ENCODE measurements around the gene DSG3.

Gene DSG3

DNA sequence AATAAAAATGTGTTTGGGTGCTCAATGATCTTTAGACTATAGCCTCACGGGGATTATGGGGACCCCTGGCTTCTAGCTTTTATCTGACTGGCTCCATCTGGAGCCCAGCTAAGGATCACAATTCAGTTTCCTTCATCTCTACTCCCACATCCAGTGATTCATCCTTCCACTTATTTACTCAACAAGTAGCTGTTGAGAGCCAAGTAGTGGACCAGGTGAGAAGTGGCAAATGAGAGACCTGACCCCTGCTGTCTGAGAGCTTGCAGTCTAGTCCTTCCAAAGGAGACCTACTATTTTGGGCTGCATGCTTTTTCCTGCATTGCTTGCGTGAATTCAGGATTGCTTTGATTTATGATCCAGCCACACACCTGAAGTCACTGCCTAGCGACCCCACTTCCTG, 10.7 kb upstream of the DSG3 start:
- Histone ChIP-seq H3K4me1 (ENCODE audit: control insufficient read depth, insufficient read depth, low read length) (no peaks in the 10 kb centered on the region), H3K9me3 (replicated peaks; ENCODE audit: low read length) (no peaks in the 10 kb centered on the region), H3K4me3 (ENCODE audit: low read length) (no peak overlapping the region), H3K36me3 (ENCODE audit: insufficient read depth, low read length) (no peaks in the 10 kb centered on the region), H3K4me2 (ENCODE audit: low read length) (no peak overlapping the region), H3K27me3 (ENCODE audit: control insufficient read depth, insufficient read depth, low read length) (no peaks in the 10 kb centered on the region), H3K9ac (ENCODE audit: low read depth, low read length) (no peak overlapping the region)

DNA sequence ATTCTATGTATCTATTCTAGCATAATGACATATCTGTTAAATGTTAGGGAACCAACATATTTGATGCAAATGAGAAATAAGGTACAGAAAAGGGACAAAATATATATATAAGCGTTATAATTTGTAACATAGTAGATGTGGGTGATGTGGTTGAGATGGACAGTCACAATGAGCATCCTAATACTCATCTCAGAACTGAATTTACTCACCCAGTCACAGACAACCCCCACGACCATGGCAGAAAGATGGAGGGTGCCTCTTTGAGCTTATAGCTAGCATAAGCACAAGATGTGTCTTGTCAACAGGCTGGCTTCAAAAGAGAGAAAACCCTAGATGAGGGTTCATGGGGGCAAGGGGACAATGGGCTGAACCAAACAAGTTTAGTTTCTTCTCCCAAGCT, 9.1 kb upstream of the DSG3 start:
- H3K4me2 ChIP-seq (ENCODE audit: low read length) = no peak overlapping the region

DNA sequence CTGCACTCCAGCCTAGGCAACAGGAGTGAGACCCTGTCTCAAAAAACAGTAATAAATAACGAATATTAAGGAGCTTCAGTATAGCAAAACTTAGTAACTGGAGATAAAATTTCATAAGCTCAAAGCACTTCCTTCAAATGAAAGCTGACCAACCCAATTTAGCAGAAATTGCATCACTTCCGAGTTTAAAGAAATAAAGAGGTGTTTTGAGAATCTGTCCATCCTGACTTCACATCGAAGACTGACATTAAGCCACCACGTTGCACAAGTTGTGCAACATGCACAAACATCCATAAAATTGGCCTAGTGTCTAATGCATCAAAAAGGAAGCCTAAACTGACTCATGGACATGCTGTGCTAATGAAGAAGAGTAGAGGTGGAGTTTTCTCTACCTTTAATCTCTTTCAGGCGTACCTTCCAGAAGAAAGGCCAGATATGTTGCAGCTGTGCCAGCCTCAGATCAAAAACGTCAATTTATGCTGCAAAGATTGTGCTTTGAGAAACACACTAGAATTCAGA, 7.7 kb upstream of the DSG3 start:
- H3K27me3 ChIP-seq (ENCODE audit: control insufficient read depth, insufficient read depth, low read length) = no peaks in the 10 kb centered on the region
- H3K9ac ChIP-seq (ENCODE audit: low read depth, low read length) = no peak overlapping the region
- H3K36me3 ChIP-seq (ENCODE audit: insufficient read depth, low read length) = no peaks in the 10 kb centered on the region
- H3K4me1 ChIP-seq (ENCODE audit: control insufficient read depth, insufficient read depth, low read length) = no peaks in the 10 kb centered on the region
- no peak overlapping the region for H3K4me3 ChIP-seq (ENCODE audit: low read length)
- H3K9me3 ChIP-seq (replicated peaks; ENCODE audit: low read length) = no peaks in the 10 kb centered on the region
- H3K4me2 ChIP-seq (ENCODE audit: low read length) = no peak overlapping the region

More for the DNA sequence above, 9.1 kb upstream of the DSG3 start:
- no peaks in the 10 kb centered on the region for H3K4me1 ChIP-seq (ENCODE audit: control insufficient read depth, insufficient read depth, low read length)
- H3K36me3 ChIP-seq (ENCODE audit: insufficient read depth, low read length) = no peaks in the 10 kb centered on the region
- H3K4me3 ChIP-seq (ENCODE audit: low read length) = no peak overlapping the region
- no peaks in the 10 kb centered on the region for H3K9me3 ChIP-seq (replicated peaks; ENCODE audit: low read length)
- no peaks in the 10 kb centered on the region for H3K27me3 ChIP-seq (ENCODE audit: control insufficient read depth, insufficient read depth, low read length)
- no peak overlapping the region for H3K9ac ChIP-seq (ENCODE audit: low read depth, low read length)

DNA sequence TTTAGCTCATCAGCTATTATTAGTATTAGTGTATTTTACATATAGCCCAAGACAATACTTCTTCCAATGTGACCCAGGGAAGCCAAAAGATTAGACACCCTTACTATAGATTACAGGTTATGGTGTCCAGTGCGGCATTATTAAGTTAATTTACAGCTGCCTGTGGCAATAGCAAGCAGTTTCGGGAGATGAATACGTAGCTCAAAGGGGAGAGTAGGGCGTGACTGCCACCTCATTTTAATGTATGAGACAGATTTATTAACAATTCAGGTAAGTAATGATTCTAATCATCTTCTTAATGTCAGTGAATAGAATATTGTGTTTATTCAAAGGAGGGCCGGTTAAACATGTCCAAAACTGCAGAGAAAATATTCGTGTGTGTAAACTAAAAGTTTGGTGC, 6.8 kb upstream of the DSG3 start:
- no peak overlapping the region for H3K9ac ChIP-seq (ENCODE audit: low read depth, low read length)
- H3K4me2 ChIP-seq (ENCODE audit: low read length) = no peak overlapping the region
- H3K4me3 ChIP-seq (ENCODE audit: low read length) = no peak overlapping the region

DNA sequence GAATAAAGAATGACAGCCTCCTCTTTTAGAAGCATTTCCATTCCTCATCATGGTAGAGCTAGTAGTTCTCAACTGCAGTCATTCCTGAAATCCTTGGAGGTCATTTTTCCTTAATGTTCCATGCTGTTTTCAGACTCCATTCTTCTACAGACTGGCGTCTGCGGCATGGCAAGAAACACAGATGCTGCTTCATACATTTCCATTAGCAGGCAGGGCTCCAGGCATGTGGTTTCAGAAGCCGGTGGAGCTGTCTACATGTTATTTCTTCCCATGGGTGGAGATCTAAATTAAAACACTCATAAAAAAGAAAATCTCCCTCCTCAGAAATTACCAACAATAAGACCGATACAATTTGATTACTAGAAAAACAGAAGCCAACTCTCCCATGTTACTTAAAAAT, 6.0 kb upstream of the DSG3 start:
- H3K4me3 ChIP-seq (ENCODE audit: low read length) = no peak overlapping the region

More for the DNA sequence above, 6.8 kb upstream of the DSG3 start:
- Histone ChIP-seq H3K4me1 (ENCODE audit: control insufficient read depth, insufficient read depth, low read length) (no peaks in the 10 kb centered on the region), H3K9me3 (replicated peaks; ENCODE audit: low read length) (no peaks in the 10 kb centered on the region), H3K27me3 (ENCODE audit: control insufficient read depth, insufficient read depth, low read length) (no peaks in the 10 kb centered on the region), H3K36me3 (ENCODE audit: insufficient read depth, low read length) (no peaks in the 10 kb centered on the region)

DNA sequence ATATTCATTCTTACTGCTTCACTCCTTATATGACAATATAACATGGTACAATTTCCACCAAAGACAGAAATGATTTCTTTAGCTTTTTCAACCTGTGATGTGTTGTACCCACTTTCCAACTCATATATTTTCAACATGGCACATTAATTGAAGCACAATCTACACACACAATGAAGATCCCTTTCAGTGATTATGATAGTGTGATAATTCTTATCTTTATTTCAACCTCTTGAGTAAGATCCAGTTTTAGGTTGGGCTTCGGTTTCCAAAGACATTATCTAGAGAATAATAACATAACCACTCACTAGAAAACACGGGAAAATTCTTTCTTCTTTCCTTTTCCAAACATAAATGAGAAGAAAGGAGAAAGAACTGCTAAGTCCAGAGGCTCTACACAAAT, 3.4 kb upstream of the DSG3 start:
- no peaks in the 10 kb centered on the region for H3K36me3 ChIP-seq (ENCODE audit: insufficient read depth, low read length)
- H3K27me3 ChIP-seq (ENCODE audit: control insufficient read depth, insufficient read depth, low read length) = no peaks in the 10 kb centered on the region
- H3K4me1 ChIP-seq (ENCODE audit: control insufficient read depth, insufficient read depth, low read length) = no peaks in the 10 kb centered on the region
- no peaks in the 10 kb centered on the region for H3K9me3 ChIP-seq (replicated peaks; ENCODE audit: low read length)
- H3K9ac ChIP-seq (ENCODE audit: low read depth, low read length) = no peak overlapping the region
- H3K4me3 ChIP-seq (ENCODE audit: low read length) = no peak overlapping the region
- no peak overlapping the region for H3K4me2 ChIP-seq (ENCODE audit: low read length)

More for the DNA sequence above, 6.0 kb upstream of the DSG3 start:
- H3K36me3 ChIP-seq (ENCODE audit: insufficient read depth, low read length) = no peaks in the 10 kb centered on the region
- H3K4me1 ChIP-seq (ENCODE audit: control insufficient read depth, insufficient read depth, low read length) = no peaks in the 10 kb centered on the region
- no peak overlapping the region for H3K9ac ChIP-seq (ENCODE audit: low read depth, low read length)
- no peak overlapping the region for H3K4me2 ChIP-seq (ENCODE audit: low read length)
- no peaks in the 10 kb centered on the region for H3K9me3 ChIP-seq (replicated peaks; ENCODE audit: low read length)
- H3K27me3 ChIP-seq (ENCODE audit: control insufficient read depth, insufficient read depth, low read length) = no peaks in the 10 kb centered on the region

DNA sequence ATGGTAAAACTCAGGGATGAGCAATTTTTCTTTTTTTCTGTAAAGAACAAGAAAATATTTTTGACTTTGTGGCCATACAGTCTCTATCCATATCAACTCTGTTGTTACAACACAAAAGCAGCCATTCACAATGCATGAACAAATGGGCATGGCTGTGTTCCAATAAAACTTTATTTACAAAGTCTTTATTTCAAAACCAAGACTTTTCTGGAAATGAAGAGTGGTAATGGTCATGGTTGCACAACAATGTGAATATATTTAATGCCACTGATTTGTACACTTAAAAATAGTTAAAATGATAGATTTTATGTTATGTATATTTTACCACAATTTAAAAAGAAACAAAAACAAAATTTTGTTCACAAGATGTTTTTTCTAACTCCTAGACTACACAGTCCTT, 1.6 kb upstream of the DSG3 start:
- no peak overlapping the region for H3K9ac ChIP-seq (ENCODE audit: low read depth, low read length)
- no peaks in the 10 kb centered on the region for H3K4me1 ChIP-seq (ENCODE audit: control insufficient read depth, insufficient read depth, low read length)
- H3K4me3 ChIP-seq (ENCODE audit: low read length) = no peak overlapping the region
- no peaks in the 10 kb centered on the region for H3K9me3 ChIP-seq (replicated peaks; ENCODE audit: low read length)
- no peaks in the 10 kb centered on the region for H3K27me3 ChIP-seq (ENCODE audit: control insufficient read depth, insufficient read depth, low read length)
- H3K36me3 ChIP-seq (ENCODE audit: insufficient read depth, low read length) = no peaks in the 10 kb centered on the region
- no peak overlapping the region for H3K4me2 ChIP-seq (ENCODE audit: low read length)

DNA sequence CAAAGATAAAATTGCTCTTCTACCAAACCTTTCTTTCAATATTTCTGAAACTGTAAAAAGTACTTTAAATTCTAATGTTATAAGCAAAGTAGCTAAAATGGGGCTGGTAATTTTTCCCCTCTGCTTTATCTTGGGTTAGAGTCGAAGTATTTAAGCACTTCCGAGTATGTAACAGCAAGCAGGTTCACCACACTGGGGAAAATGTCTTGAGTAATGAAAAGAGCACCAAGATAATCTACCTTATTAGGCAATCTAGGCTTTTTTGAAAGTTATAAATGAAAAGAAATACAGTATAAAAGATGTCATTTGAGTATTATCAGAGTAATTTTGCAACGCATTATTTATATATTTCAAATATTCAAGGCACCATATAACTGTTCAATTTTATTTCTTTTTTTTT, 687 bp upstream of the DSG3 start:
- H3K9ac ChIP-seq (ENCODE audit: low read depth, low read length) = no peak overlapping the region
- H3K4me1 ChIP-seq (ENCODE audit: control insufficient read depth, insufficient read depth, low read length) = no peaks in the 10 kb centered on the region
- H3K9me3 ChIP-seq (replicated peaks; ENCODE audit: low read length) = no peaks in the 10 kb centered on the region
- H3K4me2 ChIP-seq (ENCODE audit: low read length) = no peak overlapping the region
- H3K36me3 ChIP-seq (ENCODE audit: insufficient read depth, low read length) = no peaks in the 10 kb centered on the region
- no peaks in the 10 kb centered on the region for H3K27me3 ChIP-seq (ENCODE audit: control insufficient read depth, insufficient read depth, low read length)
- no peak overlapping the region for H3K4me3 ChIP-seq (ENCODE audit: low read length)

DNA sequence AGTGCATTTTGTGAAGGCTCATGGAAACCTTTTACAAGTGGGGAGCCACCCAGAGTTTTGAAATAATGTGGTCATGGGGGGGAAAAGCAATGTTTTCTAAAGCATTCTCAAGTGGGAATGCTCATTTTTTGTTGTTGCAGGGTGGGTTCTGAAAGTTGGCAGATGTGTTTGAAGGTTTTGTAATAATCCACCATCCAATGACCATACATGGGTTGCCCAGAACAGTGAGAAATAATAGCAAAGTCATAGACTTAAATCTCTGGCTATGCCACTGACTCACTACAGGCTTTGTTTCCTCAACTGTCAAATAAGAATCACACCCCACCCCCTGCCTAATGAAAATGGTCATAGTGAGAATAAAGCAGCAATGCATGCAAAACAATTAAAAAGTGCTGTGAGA, 2.9 kb downstream of the DSG3 start:
- Histone ChIP-seq H3K4me2 (ENCODE audit: low read length) (no peak overlapping the region), H3K27me3 (ENCODE audit: control insufficient read depth, insufficient read depth, low read length) (no peaks in the 10 kb centered on the region), H3K9ac (ENCODE audit: low read depth, low read length) (no peak overlapping the region), H3K4me3 (ENCODE audit: low read length) (no peak overlapping the region), H3K4me1 (ENCODE audit: control insufficient read depth, insufficient read depth, low read length) (no peaks in the 10 kb centered on the region), H3K36me3 (ENCODE audit: insufficient read depth, low read length) (no peaks in the 10 kb centered on the region), H3K9me3 (replicated peaks; ENCODE audit: low read length) (no peaks in the 10 kb centered on the region)

DNA sequence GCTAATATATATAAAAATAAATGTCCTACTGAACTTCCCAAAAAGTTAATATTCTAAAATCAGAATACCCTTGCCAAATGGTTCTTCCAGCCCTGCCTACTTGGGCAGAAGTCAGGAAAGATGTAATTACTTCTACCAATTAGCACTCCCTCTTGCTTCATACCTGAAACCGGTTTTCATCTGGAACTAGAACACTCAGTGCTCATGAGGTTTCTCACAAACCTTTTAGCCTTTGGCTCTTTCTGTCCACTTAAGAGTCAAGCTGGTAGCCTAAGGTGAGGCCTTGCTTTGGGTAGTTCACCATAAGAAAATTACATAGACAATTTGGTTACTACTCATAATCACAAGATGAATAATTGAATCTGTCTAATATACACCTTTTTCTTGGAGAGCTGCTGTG, 4.1 kb downstream of the DSG3 start:
- Histone ChIP-seq H3K4me3 (ENCODE audit: low read length) (no peak overlapping the region), H3K36me3 (ENCODE audit: insufficient read depth, low read length) (no peaks in the 10 kb centered on the region), H3K27me3 (ENCODE audit: control insufficient read depth, insufficient read depth, low read length) (no peaks in the 10 kb centered on the region), H3K4me2 (ENCODE audit: low read length) (no peak overlapping the region), H3K9me3 (replicated peaks; ENCODE audit: low read length) (no peaks in the 10 kb centered on the region), H3K4me1 (ENCODE audit: control insufficient read depth, insufficient read depth, low read length) (no peaks in the 10 kb centered on the region), H3K9ac (ENCODE audit: low read depth, low read length) (no peak overlapping the region)

DNA sequence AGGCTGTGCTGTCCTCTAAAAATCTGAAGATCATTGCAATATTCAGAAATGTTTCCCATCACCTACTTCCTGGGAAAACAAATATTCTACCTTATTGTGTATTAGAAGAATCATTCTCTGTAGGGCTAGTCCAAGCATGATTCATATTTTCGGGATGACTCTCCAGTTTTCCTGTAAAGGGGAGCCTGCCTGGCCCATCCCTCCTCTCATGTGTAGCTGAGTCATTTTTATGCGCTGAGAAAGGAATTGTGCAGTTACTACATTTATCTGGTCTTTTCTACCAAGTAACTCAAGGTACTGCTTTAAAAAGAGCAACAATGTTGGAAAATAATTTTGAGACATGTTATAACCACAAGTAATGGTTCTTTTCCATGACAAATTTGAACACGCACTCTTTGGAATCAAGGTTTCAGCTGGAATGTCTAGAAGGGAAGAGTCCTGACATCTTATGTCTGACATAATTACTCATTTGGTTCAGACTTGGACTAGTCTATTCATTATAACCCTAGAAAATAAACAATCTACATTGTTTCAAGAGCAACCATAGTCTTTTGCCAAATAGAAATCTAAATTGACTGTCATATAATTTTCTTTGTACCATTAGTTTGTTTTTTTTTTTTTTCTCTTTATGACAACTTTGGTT, 6.6 kb downstream of the DSG3 start:
- Histone ChIP-seq H3K27me3 (ENCODE audit: control insufficient read depth, insufficient read depth, low read length) (no peaks in the 10 kb centered on the region), H3K36me3 (ENCODE audit: insufficient read depth, low read length) (no peaks in the 10 kb centered on the region), H3K4me1 (ENCODE audit: control insufficient read depth, insufficient read depth, low read length) (no peaks in the 10 kb centered on the region), H3K4me2 (ENCODE audit: low read length) (no peak overlapping the region), H3K9me3 (replicated peaks; ENCODE audit: low read length) (no peaks in the 10 kb centered on the region), H3K4me3 (ENCODE audit: low read length) (no peak overlapping the region), H3K9ac (ENCODE audit: low read depth, low read length) (no peak overlapping the region)

DNA sequence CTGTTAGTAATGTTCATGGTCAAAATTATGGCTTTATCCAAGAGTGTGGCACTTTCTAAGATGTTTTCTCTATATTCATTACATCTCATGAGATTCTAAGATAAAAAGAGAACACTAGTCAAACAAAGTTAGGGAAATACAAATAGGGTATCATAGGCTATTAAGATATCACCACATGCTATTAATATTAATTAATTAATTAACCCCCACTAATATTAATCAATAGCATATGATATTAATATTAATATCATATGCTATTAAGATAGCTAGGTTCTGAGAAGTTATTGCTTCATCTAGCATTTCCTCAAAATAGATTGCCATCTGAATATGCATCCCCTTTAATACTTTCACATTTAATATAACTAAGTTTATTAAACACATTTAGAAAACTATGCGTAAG, 22.1 kb downstream of the DSG3 start:
- no peaks in the 10 kb centered on the region for H3K27me3 ChIP-seq (ENCODE audit: control insufficient read depth, insufficient read depth, low read length)
- no peaks in the 10 kb centered on the region for H3K9me3 ChIP-seq (replicated peaks; ENCODE audit: low read length)
- no peak overlapping the region for H3K9ac ChIP-seq (ENCODE audit: low read depth, low read length)
- no peak overlapping the region for H3K4me2 ChIP-seq (ENCODE audit: low read length)
- no peaks in the 10 kb centered on the region for H3K36me3 ChIP-seq (ENCODE audit: insufficient read depth, low read length)
- no peak overlapping the region for H3K4me3 ChIP-seq (ENCODE audit: low read length)
- no peaks in the 10 kb centered on the region for H3K4me1 ChIP-seq (ENCODE audit: control insufficient read depth, insufficient read depth, low read length)
